HG03103 (cell line): Measurements from ENCODE around the gene RACGAP1.

Source experiments
- ATAC-seq: cut with Tn5 transposase; IDR thresholded peaks from one replicate; pipeline ENCODE4 v1.9.1; 2021; ENCODE audit warnings: low read depth; ENCODE audit not compliant: unreplicated experiment

Gene RACGAP1

DNA sequence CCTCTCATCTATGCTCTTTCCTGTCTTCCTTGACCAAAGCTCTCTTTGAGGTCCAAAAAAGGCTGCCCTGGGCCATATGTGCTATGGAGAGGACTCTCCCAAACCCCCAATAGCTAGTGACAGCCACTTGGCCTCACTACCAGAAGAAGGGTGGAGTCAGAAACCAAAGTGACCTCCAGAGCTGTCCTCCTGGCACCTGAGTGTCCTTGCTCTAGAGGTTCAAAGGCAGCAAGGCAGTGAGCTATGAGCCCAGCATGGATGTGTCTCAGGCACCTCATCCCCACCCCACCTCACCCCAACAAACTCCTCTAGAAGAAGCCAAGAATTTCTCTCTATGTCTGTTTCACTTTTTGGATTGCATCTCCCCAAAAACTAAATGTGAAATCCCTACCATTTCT is 67.7 kb downstream of the RACGAP1 start:
- ATAC-seq: no peak

DNA sequence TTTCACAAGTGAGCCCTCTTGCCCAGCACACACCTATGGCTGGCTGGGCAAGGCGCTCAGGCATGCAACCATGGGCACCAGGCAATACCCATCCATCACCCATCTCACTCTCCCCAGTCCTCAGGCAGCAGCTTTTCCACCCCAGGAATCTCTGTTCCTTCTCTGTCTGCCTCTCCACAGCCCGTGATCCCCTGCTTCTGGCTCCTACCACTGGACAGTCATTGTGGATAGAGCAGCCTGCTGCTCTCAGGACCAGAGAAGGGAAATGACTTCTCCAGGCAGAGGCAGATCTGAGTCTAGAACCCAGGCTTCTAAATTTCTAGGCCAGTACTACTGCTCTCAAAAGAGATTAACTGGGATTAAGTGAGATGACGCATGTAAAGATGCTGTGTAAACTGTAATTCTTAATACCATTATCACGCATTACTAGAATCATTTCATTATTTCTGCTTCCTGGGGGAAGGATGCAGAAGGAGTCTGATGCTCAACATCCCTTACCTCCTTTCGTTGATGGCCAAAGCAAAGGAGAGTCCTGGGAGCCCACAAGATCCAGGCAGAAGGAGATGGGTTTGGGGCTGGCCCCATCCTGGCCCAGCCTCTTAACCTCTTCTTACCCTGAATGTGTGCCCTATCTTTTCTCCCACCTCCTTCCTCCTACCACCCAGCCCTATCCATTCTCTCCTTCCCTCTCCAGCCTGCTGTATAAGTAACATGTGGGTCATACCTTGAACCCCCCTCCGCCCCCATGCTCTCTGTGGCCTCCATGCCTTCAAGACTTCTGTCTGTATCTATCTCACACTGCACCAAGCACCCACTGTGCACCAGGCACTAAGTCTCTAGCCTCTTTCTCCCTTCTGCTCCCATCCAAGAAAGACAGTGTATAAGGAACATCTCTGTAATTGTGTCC is 68.4 kb downstream of the RACGAP1 start:
- ATAC-seq: no peak

DNA sequence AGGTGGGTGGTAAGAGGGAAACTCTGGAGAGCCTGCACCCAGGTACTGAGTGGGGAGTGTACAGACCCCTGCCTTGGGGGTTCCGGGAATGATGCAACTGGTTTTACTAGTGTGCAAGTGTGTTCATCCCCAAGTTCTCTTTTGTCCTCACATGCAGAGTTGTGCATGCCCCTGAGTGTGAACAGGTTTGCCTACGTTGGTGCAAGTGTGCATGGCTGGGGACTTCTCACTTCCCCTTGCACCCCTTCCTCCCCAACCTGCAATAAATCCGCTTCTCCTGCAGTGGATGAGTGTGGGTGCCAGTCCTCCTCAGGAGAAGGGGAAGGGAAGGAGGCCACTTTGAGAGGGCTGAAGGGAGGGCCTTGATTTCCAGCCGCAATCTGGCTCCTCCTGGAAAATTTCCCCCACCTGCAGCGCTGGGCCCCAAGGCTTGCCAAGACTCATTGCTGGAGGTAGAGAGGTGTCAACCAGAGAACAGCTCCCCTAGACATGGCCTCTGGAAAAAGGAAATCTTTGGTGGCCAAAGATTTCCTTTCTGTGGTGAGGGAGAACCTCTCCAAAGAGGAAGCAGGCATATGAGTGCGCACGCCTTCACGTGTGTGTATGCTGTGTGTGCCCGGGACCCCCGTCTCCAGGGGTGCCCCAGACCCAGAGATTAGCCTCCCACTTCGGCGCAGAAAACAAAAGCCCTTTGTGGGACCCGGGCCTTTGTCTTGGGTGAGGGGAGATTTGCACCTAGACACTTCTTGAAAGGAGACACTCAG is 69.2 kb downstream of the RACGAP1 start:
- no peak for ATAC-seq

DNA sequence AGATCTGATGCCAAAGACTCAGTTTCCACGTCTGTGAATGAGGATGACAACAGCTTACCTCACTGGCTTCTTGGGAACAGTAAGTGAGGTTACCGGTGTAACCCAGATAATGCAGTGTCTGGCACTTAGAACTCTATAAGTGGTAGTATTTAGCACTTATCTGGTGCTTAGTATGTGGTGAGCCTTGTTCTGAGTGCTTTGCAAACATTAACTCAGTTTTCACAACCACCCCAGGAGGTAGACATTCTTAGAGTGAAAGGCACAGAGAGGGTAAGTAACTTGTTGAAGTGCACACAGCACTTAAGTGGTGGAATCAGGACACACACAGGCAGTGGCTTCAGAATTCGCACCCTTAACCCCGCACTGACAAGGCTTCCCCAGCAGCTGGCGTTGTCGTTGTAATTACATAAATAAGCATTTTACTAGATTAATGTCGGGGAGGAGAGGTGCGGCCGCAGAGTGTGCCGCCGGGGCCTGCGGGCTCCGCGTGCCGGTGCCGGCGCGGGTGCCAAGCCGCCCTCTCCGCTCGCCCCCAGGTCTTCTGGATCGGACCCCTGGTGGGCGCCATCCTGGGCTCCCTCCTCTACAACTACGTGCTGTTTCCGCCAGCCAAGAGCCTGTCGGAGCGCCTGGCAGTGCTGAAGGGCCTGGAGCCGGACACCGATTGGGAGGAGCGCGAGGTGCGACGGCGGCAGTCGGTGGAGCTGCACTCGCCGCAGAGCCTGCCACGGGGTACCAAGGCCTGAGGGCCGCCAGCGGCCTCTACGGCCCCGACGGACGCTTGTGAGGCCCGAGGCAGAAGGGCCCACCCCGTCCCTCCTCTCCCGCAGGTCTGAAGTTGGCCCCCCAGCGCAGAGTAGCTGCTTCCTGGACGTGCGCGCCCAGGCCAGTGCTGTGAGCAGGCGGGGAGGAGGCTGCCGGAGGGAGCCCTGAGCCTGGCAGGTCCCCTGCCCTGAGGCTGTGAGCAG is 70.1 kb downstream of the RACGAP1 start:
- ATAC-seq: no peak

DNA sequence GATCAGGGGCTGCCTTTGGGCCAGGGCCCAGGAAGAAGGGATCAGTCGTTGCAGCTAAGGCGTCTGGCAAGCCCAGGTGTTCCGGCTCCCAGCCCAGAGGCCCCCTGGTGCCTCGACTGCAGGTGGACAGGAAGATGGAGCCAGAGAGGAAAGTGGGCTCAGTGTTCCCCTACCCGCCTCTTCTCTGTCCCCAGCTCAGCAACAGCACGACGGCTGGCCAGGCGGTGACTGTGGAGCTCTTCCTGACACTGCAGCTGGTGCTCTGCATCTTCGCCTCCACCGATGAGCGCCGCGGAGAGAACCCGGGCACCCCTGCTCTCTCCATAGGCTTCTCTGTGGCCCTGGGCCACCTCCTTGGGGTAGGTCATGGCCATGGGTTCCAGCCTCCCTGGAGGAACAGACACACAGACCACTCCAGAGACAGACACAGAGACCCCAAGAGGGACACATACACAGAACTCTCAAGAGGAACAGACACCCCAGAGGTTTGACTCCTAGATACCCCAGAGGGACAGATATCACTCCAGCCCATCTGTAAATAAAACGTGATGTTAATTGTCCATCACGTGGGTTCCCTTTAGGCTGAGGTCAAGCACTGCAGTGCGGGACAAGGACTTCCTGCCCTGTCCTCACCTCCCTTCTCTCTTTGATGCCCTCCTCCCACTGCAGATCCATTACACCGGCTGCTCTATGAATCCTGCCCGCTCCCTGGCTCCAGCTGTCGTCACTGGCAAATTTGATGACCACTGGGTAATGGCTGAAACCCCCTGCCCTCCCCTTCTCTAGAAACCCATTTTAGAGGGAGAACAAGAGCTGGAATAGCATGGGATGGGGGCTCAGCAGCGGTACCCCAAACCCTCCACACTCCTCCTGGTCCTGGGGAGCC is 71.1 kb downstream of the RACGAP1 start:
- ATAC-seq: no peak

DNA sequence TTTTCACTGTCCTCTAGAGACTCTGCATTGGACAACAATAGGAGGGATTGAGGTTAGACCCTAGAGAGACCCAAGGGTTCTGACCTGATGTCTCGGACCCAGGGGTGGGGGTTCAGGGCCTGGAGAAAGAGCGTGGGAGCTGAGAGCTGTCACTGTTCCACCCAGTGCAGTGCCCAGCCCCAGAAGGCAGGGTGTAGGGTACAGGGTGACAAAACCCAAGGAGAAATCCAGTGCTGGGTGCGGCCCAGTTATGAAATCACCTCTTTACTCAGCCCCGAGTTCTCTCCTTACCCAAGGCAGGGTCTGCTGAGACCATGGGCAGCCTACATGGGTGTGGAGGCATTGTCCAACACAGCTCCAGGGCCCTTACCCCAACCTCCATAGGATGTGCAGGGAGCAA is 72.1 kb downstream of the RACGAP1 start:
- no peak for ATAC-seq

DNA sequence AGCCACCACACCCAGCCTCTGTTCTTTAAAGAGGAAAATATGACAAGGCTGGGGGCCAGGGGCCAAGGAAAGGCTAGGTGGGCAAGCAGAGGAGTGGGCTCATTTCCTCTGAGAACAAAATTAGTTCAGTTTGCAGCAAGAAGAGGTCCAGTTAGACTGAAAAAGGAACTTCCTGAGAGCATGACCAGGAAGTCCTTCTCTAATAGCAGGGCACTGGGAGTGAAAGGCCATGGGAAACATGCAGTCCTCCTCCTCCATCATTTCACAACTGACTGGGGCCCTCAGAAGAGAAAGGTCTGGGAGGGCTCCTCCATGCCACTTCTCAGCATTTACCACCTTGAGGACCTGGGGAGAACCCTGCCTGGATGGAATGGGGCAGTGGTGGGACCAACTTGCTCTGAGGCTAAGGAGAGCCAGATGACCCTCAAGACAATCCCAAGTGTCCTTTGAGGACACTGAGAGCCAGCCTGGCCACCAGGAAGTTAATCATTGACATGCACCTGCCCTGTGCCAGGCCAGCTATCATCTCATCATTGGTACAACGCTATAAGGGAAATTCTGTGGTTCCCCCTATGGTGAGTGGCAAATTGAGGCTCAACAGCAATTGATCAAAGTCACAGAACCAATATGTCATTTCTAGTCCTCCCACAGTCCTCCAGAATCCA is 72.8 kb downstream of the RACGAP1 start:
- no peak for ATAC-seq

DNA sequence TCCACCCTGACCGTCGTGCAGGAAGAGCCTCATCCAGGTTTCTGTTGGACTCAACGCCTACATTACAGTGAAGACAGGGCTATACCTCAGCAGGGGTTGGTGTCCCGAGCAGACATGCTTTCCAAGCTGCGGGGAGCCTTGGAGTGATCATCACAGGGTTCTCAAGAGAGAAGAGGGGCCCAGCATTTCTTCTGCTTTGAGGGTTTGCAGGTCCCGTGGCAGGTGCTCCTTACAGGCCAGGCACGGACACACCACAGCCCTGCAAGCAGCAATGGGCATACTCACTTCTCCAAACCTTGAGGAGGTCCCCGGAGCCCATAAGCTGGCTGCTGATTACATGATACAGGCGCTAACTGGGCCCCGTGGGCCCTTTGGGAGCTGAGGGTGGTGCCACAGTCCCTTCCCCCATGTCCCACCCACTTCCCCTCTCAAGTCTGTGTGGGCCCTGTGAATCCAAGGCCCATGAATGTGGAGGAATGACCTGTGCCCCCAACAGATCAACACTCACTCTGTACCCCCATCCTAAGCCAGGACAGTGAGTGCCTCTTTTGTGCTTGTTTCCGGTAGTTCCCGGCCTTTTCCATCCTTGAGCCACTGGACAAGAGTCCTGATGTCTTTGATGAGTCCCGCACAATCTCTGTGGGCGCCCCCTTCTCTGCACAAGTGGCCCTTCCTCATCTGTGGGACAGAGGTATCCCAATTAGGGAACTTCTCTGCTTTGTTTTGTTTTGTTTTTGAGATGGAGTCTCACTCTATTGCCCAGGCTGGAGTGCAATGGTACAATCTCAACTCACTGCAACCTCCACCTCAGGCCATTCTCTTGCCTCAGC is 73.7 kb downstream of the RACGAP1 start:
- ATAC-seq: no peak

DNA sequence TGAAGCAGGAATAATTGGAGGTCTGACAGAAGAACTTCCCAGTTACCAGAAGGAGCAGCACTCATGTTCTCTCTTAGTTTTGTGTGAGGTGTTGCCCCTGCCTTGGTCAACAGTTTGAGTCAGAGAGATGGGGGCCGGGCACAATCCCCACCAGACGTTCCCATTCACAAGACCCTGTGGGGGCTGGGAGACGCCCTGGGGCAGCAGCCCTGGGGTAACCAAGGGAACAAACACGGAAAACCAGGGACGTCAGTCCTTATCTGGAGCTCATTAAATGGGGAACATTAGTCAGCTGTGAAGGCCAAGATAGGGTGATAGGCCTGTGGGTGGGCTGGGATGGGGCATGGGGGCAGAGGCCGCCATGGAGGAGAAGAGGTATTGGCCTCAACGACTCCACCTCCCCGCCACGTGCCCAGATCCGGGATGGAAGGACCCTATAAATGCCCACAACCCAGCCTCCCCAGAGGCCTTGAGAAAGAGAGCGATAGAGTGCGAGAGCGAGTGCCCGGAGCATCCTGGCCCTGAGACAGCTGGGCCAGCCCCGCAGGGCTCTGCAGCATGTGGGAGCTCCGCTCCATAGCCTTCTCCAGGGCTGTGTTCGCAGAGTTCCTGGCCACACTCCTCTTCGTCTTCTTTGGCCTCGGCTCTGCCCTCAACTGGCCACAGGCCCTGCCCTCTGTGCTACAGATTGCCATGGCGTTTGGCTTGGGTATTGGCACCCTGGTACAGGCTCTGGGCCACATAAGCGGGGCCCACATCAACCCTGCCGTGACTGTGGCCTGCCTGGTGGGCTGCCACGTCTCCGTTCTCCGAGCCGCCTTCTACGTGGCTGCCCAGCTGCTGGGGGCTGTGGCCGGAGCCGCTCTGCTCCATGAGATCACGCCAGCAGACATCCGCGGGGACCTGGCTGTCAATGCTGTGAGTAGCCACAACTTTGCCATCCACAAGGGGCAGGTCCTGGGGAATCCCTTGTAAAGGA is 74.7 kb downstream of the RACGAP1 start, which contains the start of gene AQP2:
Gene AQP2 (plus strand): TSS at position 465 of the 979 bp plus-strand sequence. CDS start 94 bp downstream, at position 559.
- ATAC-seq: no peak

DNA sequence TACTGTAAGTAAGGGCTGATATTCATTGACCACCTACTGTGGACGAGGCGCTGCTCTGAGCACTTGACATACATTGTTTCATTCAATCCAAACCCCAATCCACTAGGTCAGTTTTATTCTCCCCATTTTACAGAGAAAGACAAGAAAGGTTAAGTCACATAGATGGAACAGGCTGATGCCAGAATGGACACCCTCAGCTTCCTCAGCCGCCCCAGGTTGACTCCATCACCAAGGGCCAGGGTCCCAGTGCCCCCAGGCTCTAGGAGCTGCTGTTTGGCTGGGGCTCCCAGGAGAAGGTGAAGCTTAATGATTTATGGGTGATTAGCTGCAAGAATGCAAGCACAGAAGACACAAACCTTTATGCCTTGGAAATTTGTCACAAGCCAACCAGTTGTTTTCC is 75.4 kb downstream of the RACGAP1 start:
- no peak for ATAC-seq

DNA sequence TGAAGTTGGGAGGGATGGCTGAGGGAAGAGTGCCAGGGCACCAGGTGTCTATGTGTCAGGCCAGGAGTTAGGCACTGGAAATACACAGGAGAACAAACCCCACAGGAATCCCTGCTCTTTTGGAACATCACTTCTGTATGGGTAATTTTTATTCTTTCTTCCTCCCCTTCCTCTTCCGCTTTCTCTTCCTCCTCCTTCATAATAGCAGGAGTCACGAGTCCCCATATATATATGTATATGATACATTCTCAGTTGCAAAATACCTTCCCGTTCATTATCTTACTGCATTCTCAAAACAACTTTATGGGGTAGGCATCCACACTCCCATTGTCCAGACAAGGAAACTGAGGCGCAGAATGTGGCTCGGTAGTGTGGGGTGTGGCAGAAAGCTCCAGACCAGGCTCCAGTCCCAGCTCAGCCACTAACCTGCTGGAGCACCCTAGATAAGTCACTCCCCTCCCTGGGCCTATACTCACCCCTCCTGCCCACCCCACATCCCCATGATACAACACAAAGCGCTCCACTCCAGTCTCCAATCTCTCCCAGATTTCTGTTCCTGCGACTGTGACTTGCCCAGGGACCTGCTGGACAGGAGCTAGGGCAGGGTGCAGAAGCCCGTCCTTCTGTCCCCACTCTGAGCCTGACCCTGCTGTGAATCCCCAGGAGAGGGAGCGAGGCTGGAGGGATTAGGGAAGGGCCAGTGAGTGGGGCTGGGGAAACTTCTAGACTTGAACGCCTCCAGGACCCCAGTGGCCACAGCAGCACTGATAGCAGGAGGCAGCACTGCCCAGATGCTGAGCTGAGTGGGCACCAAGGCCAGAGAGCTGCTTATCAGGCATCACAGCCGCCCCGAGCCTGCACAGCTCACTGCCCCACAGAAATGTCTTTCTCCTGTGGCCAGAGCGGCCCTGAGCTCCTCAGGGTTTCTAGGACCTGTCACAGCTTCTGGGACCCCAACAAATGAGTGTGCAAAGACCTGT is 76.1 kb downstream of the RACGAP1 start:
- ATAC-seq: no peak

DNA sequence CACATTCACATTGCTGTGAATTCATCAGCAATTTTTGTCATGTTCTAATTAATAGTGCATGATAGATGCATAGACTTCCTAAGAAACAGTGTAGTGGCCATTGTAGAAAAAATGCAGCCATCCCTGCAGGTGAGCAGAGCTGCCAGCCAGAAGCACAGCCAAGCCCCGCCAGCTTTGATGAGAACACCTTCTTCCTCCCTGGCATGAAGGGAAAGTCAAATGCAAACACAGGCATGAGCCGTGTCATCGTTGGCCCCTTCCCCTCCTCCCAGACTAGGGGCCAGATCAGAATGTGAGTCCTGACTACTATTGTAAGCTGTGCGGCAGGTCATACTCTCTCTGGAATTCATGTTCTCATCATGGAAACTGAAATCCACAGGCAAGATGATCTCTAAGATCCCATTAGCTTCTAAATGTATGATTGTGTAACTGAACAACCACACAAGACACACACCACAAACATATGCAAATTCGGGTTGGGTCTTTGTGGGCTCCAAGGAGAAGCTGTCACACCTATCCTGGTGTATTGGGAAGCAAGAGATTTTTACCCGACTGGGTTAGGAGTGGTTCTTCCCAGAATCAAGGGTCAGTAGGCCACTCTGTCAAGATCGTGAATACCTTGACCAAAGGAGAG is 77.6 kb downstream of the RACGAP1 start:
- no peak for ATAC-seq

DNA sequence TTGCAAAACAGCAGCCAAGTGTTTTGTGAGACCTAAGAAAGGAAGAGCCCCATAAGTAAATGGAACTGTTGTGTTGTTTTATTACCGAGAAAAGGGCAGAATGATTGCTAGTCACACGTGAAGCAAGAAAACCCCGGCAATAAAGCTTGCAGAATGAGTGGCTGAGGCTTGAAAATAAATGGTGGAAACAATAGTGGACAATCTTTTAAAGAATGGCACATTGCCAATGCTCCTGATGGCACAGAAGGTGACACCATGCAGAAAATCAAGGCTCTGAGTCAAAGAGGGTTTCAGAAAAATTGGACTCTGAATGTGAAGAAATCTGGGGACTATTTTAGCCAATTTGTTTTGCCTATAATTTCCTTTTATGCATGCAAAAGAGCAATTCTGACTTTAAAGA is 78.8 kb downstream of the RACGAP1 start:
- no peak for ATAC-seq

DNA sequence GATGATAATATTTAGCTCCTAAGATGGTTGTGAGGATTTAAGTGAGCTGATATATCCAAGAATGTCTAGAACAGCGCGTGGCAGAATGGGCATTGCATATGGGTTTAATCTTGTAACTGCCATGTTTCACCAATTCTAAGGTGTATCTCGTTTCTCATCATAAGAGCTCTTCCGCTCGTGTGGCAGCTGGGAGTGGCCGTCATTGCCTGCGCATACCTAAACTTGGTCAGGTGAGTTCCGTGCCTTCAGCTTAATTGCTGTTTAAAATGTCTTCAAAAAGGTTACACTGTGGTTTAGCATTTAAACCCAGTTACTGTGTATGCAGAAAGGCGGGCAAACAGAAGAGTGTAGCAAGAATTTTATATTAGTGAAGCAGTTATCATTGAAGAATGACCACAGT is 79.2 kb downstream of the RACGAP1 start:
- ATAC-seq: no peak

DNA sequence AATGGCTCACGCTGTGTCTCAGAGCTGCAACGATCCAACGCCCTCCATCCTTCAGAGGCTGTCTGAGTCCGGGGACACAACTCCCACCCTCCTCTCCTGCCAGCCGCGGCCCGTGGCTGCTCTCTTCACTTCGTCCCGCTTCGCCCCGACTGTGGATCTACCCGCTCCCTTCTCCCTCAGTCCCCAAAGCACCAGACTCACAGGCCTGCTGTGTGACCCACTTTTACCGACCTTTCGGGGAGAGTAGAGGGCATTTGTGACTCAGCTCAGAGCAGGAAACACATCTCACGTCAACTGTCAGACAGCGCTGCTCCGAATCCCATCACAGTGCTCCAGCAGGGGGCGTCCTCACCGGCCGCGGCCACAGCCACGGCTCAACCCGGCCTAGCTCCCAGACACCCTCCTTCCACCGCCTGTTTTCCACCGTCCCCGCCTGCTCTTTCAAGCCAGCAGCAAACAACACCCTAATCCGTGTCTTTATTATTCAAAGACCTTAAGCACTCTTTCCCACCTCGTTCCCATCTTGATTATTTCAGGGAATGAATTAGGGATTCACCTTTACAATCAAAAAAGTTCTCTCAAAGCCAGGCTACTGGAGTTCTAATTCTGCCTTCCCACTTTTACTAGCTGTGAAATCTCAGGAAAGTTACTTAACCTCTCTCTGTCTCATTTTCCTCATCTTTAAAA is 79.8 kb downstream of the RACGAP1 start:
- peak; percentile 81 for ATAC-seq
